G401 (cell line): Measurements from ENCODE around the gene CDH22. TPM values are rescaled to one million over a fixed set of nuclear protein-coding genes. Genes with fewer than 3 reads are reported as not detected.

Source experiments
- DNase-seq: peaks from one replicate; pipeline ENCODE4 v3.0.0-alpha.2; 2015; ENCODE audit warnings: low spot score
- in situ Hi-C: cut with HindIII; loops from 2 replicates; pipeline ENCODE4 v1.10.0; 2016; ENCODE audit warnings: low sequenced_read_pairs, mixed read lengths
- total RNA-seq: library from RNA; depleted of rRNA; stranded (reverse); fragments of >200 nt; shearing (Covaris generic); gene quantifications from 2 replicates; pipeline ENCODE4 v1.2.3, GENCODE V29; 2014

Gene CDH22
- total RNA-seq, 1 experiment from 2014 or later, result not detected

- in situ Hi-C loops, result no loop called here
- no peak for DNase-seq
These were observed 19.3 kb upstream of the CDH22 start for GRCh38 chr20:46327557-46327956.

GRCh38 chr20:46325789-46326188, 17.5 kb upstream of the CDH22 start:
- in situ Hi-C loops, result no loop called here

DNA sequence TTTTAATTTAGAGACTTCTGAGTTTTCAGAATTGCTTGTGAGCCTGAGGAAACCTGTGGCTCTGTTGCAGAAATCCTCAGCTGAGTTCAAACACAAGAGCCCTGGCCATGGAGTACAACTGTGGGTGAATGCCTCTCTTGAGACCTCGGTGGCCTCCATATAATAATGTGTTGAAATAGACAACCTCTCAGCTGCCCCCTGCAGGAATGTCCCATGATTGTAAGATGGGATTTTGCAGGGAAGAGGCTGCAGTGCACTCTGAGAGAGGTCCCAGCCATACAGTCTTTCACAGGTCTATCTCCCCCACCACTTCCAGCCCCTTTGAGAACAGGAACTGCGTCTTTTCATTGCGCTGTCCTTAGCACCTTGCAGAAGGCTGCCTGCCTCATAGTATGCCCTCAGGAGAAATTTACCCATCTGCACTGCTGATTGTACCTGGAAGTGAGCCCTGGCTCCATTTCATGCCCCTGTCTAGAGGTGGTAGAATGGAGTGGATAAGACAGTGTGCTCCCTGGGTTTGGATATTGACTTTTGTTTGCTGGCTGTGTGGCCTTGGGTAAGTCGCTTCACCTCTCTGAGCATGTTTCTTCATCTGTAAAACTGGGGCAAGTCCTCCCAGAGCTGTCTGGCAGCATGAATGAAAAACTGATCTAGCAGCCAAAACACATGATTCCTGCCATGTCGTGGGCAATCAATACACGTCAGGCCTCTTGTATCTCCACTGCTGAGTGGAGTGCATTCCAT, 16.8 kb upstream of the CDH22 start:
- in situ Hi-C loops, result no loop called here
- DNase-seq, result peak; percentile 66

More at GRCh38 chr20:46325789-46326188, 17.5 kb upstream of the CDH22 start:
- DNase-seq, result no peak

DNA sequence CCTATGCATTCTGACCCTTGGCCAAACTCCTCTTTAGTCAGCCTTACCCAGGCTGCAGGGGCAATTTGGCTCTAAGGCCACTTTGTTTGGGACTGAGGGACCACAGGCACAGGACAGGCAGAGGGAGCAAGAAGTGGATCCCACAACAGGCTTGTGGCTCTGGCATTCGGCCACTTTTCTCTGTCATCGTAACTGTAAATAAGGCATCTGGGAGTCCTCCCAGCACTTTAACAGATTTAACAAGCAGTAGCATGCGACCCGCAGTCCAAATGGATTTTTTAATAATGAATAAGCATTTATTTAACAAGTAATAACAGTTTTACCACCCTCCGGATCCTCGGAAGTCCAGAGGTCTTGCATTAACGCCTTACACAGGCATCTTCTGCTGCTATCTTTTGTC, 16.1 kb upstream of the CDH22 start:
- in situ Hi-C loops, result no loop called here
- DNase-seq, result no peak

DNA sequence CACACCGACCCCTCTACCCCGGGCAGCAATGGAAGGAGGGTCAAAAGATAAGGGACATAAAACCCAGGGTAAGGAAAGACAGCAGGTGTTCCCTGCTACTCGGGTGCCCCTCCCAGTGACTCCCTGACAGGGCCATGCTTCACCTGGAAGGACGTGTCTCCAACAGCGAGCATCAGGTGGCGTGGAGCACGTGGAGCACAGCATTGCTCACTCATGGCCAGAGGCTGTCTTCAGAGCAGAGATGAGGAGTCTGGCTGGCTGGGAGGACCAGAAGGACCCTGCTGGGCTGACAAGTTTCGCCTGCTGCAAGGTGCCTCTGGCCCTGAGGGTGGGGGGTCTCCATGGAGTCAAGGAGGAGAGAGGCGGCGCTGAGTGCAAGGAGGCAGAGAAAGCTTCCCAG, 15.3 kb upstream of the CDH22 start:
- DNase-seq, result no peak
- in situ Hi-C loops, result no loop called here

GRCh38 chr20:46322641-46323040, 14.3 kb upstream of the CDH22 start:
- in situ Hi-C loops, result no loop called here
- DNase-seq, result no peak

DNA sequence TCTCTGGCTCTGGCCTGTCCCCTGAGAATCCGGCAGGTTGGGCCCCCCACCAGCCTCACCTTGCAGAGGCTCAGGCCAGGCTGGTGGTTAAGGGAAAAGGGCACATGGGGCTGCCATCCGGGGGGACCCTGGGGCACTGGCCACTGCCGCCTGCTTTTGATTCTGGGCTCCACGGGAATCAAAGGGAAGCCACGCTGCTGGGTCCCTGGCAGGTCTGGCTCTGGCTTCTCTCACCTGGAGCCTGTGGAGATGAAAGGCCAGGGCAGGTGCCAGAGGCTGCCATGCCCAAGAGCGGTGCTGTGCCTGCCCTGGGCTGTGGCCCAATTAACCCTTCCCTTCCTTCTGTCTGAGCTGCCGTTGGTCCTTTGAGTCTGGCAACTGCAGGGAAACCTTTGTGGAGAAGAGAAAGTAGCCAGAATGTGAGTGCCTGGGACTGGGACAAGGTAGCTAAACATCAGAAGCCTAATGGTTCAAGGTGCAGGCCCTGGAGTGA, 9.4 kb upstream of the CDH22 start:
- in situ Hi-C loops, result no loop called here
- DNase-seq, result peak; percentile 73

DNA sequence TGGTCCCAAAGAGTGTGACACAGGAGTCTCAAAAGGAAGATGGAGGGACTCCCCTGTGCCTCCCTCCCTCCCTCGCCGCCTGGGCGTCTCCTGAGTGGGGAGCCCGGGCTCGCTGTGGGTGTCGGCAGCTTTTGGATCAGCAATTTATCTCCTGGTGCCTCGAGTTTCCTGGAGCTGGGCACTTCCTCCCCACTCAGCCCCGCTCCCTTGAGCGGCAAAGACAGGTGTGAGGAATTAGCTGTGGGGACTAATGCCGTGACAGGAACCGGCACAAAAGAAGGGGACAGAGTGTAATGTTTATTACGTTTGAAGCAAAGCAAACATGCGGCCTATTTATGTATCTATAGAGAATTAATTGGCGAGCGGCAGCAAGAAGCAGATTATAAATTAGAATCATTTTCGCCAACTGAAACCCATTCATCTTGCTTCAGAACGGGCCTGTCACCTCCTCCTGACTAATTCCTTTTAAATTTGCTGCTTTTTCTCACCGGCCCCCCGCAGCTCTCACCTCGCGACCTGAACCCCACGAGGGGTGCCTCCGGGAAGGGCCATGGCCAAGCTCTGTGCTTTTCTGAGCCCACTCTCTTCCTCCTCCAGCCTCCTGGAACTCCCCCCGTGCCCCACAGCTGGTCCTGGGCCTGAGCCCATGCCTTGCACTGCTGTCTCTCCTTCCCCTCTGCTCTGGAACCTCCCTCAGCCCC, 8.8 kb upstream of the CDH22 start:
- in situ Hi-C loops, result no loop called here
- no peak for DNase-seq

DNA sequence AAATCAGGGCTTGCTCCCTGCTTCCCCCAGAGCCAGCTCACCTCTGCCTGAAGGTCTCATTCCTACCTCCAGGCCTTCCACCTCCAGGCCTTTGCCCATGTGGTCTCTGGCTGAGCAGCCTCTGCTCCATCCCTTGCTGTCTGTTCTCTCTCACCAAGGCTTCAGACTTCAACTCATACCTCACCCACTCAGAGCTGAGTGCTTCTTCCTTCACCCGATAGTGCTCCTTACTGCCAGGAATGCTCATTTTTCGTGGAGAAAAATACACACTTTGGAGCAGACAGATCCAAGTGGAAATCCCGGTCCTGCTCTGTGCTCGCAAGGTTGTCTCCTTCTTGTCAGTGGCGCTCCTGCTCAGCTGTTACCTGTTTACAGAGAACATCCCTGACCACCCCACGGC, 7.0 kb upstream of the CDH22 start:
- no peak for DNase-seq
- in situ Hi-C loops, result no loop called here

DNA sequence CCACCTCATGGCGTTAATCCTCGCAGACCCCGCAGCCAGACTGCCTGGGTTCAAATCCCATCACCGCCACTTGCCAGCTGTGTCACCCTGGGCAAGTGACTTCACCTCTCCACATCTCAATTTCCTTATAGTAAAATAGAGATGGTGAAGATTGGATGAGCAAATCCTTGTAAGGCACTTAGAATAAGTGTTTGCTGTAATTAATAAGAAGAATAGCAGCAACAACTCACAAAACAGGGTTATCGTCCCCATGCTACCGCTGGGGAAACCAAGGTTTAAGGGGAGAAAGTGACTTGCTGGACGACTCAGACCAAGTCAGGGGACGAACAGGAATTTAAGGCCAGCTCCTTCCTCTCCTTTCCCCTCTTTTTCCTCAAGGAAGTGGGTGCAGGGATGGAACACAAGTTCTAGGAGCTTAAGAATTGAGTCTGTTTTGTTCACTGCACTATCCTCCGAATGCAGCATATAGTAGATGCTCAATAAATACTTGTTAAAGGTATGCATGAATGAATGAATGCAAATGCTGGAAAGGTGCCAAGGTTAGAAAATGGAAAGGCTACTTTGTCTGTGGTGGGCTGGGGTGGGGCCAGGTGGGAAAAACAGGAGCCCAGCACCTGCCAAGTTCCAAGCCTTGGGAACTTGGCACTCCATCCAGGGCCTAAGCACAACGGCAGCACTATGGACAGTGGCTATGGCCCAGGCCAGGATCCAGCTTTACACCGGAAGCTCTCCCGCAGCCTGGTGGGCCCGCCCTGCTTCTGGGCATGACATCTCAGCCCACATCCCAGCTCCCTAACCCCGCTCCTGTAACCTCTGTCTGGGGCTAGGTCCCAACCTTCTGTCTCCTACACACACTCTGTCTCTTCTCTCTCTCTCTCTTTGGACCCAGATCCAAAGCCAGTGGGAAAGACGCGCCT, 4.9 kb upstream of the CDH22 start:
- no peak for DNase-seq
- in situ Hi-C loops, result no loop called here

DNA sequence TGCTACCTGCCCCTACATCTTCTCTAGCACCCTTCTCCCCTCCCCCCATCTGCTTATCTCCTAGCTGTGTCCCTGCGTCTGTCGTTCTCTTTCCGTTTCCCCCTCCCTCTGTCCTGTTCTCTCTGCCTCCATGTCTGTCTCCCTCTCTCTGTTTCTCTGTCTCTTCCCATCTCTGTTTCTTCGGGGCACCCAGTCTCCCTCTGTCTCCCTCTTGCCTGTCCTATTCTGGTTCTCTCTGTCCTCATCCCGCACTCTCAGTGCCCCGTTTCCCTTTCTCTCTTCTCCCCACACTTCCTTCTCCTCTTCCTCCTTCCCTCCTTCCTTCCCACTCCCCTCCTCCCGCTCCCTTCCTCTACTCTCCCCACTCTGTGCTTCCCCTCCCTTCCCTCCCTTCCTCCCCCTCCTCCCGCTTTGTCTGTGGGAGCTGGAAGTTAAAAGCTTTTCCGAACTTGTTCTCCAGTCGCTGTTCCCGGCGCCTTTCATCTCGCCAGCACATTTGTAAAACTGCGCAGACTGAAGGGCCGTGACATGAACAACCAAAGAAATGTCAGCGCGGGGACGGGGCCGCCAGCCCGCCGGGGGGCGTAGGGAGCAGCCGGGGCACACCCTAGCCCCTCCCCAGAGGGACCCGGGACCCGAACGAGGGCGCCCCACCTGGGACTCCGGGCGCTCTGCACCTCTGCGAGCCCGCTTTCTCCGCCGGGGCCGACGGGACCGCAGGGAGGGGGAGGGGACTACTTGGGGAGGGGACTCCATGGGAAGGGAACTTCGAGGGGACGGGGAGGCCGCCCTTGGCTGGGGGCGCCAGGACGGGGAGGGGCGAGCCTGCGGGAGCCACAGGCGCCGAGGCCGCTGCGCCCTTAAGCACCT, 4.0 kb upstream of the CDH22 start:
- in situ Hi-C loops, result no loop called here
- no peak for DNase-seq

- in situ Hi-C loops, result no loop called here
- no peak for DNase-seq
These were observed 3.4 kb upstream of the CDH22 start for GRCh38 chr20:46311719-46312074.

DNA sequence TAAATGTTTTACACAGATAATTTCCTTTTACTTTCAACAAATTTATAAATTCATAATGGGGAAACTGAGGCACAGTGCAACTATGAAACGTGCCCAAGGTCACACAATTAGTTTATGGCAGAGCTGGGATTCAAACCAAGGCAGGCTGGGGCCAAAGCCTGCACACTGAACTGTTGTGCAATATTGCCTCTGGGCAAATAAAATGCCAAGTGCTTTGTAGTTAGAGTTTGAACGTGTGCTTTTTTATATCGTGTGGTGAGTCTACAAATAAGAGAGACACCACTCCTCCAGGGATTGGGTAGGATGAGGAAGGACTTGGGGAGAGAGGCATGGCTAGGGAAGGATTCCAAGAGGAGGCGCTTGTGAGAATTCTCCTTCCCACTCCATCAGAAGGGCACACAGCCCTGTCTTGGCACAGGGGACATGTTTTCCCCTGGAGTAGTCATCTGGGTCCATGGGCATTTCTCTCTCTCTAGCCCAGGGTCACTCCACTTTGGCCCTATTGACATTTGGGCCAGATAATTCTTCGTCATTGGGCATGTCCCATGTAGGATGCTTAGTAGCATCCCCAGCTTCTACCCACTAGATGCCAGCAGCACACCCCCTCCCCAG, 2.8 kb upstream of the CDH22 start:
- in situ Hi-C loops, result no loop called here
- no peak for DNase-seq

- in situ Hi-C loops, result no loop called here
- no peak for DNase-seq
These were observed 1.6 kb upstream of the CDH22 start for GRCh38 chr20:46309945-46310344.

GRCh38 chr20:46307999-46308257, 370 bp downstream of the CDH22 start:
- DNase-seq, result no peak
- in situ Hi-C loops, result no loop called here

GRCh38 chr20:46307139-46307998, 929 bp downstream of the CDH22 start:
- peak; percentile 82 for DNase-seq
- in situ Hi-C loops, result no loop called here

- DNase-seq, result no peak
- in situ Hi-C loops, result no loop called here
These were observed 1.6 kb downstream of the CDH22 start for GRCh38 chr20:46306743-46307138.

DNA sequence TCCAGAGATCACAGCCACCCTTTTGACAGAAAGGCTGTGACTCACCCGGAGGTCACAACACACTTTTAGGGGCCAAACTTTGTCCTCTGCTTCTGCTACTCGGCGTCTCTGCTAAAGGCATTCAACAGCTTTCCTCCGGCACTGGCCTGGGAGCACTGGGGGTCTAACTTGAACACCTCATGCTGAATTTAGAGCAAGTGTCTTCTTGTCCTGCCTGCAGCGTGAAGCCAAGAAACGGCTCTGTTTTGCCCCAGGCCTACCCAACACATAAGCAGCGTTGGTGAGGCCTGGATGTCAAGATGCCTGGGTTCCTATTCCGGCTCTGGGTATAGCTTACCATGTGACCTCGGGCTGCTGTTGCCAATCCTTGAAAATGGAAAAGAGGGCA, 2.3 kb downstream of the CDH22 start:
- in situ Hi-C loops, result no loop called here
- DNase-seq, result peak; percentile 53
